Renal cortex interstitium (tissue), 15 donors: ENCODE data around the gene TAS2R19. TPM values are rescaled to one million over a fixed set of nuclear protein-coding genes. Genes with fewer than 3 reads are reported as not detected.
"Not testable (repeated sequence)": the region's sequence is repeated elsewhere in the genome, so short reads cannot be mapped to it uniquely, and the experiment has no call there.

Experiments used
- DNase-seq, 11 donors: peaks; one replicate each; pipeline ENCODE4 v3.0.0-alpha.2; 2013; ENCODE audit warnings: low read depth in 9 of 11, low spot score in 4 of 11; ENCODE audit errors: extremely low read depth in 1 of 11
- long read RNA-seq, 16 experiments: transcript quantifications; one replicate each; lab custom pipeline, GENCODE V29; 2026
- polyA plus RNA-seq, 3 donors: library from polyadenylated mRNA; unstranded; fragments of 120-200 nt; gene quantifications; one replicate each; pipeline ENCODE4 v1.2.1, GENCODE V29; 2013; ENCODE audit not compliant: insufficient read length in 3 of 3

The TAS2R19 gene
- polyA plus RNA-seq: 1 to 10 TPM; 1.1 to 2.5 (median 1.8) TPM
- long read RNA-seq, donor 1: 0 reads
- long read RNA-seq, donor 2: 0 reads
- long read RNA-seq, donor 3, partial matches to known transcripts: 0 of 1 reads
- long read RNA-seq, donor 3, other reads (novel, unspliced or antisense): 0 of 1 reads
- long read RNA-seq, donor 4, partial matches to known transcripts: 0 of 3 reads
- long read RNA-seq, donor 4, other reads (novel, unspliced or antisense): 0 of 3 reads
- long read RNA-seq, donor 5: 0 reads
- long read RNA-seq, donor 6, partial matches to known transcripts: 0 of 1 reads
- long read RNA-seq, donor 6, other reads (novel, unspliced or antisense): 0 of 1 reads
- long read RNA-seq, donor 7, partial matches to known transcripts: 0 of 1 reads
- long read RNA-seq, donor 7, other reads (novel, unspliced or antisense): 0 of 1 reads
- long read RNA-seq, donor 8, transcript TAS2R19-201 (1 exons, 1,002 nt): major isoform, 5 of 5 reads
- long read RNA-seq, donor 8, partial matches to known transcripts: 0 of 5 reads
- long read RNA-seq, donor 8, other reads (novel, unspliced or antisense): 0 of 5 reads
- long read RNA-seq, donor 9, partial matches to known transcripts: 0 of 1 reads
- long read RNA-seq, donor 9, other reads (novel, unspliced or antisense): 0 of 1 reads
- long read RNA-seq, donor 10, partial matches to known transcripts: 0 of 1 reads
- long read RNA-seq, donor 10, other reads (novel, unspliced or antisense): 0 of 1 reads
- long read RNA-seq, donor 11: 0 reads
- long read RNA-seq, donor 12, partial matches to known transcripts: 0 of 1 reads
- long read RNA-seq, donor 12, other reads (novel, unspliced or antisense): 0 of 1 reads
- long read RNA-seq, donor 13: 0 reads
- long read RNA-seq, donor 14: 0 reads
- long read RNA-seq, donor 15, partial matches to known transcripts: 0 of 2 reads
- long read RNA-seq, donor 15, other reads (novel, unspliced or antisense): 0 of 2 reads
- long read RNA-seq, donor 16, transcript TAS2R19-201 (1 exons, 1,002 nt): major isoform, 8 of 8 reads
- long read RNA-seq, donor 16, partial matches to known transcripts: 0 of 8 reads
- long read RNA-seq, donor 16, other reads (novel, unspliced or antisense): 0 of 8 reads

GRCh38 chr12:11022520-11022919, at the start of gene TAS2R19:
TAS2R19 (minus strand) TSS chr12:11022620; CDS start chr12:11022571, 49 bp downstream.
- DNase-seq: no peak

- DNase-seq: no peak
These were observed 49.0 kb upstream of the TAS2R19 start for GRCh38 chr12:11071414-11071813.

- no peak for DNase-seq
These were observed 48.6 kb upstream of the TAS2R19 start for GRCh38 chr12:11070999-11071398.

- no peak for DNase-seq
These were observed 47.5 kb upstream of the TAS2R19 start for GRCh38 chr12:11069854-11070365.

- no peak for DNase-seq
These were observed 45.1 kb upstream of the TAS2R19 start for GRCh38 chr12:11067514-11067913.

- DNase-seq: not testable (repeated sequence)
These were observed 39.8 kb upstream of the TAS2R19 start, which contains the start of gene TAS2R46 for GRCh38 chr12:11062194-11062593. TAS2R46 (minus strand) TSS chr12:11062294; CDS start chr12:11062294, 0 bp downstream.

- DNase-seq: no peak
These were observed 37.4 kb upstream of the TAS2R19 start for GRCh38 chr12:11059784-11060183.

- DNase-seq: no peak
These were observed 36.6 kb upstream of the TAS2R19 start for GRCh38 chr12:11059041-11059440.

- DNase-seq: no peak
These were observed 32.9 kb upstream of the TAS2R19 start for GRCh38 chr12:11055306-11055705.

GRCh38 chr12:11049806-11050531, 27.5 kb upstream of the TAS2R19 start:
- not testable (repeated sequence) for DNase-seq

GRCh38 chr12:11041366-11041765, 18.9 kb upstream of the TAS2R19 start:
- DNase-seq: not testable (repeated sequence)

- DNase-seq: no peak
These were observed 17.7 kb upstream of the TAS2R19 start for GRCh38 chr12:11040162-11040561.

GRCh38 chr12:11039171-11039570, 16.8 kb upstream of the TAS2R19 start:
- no peak for DNase-seq

- not testable (repeated sequence) for DNase-seq
These were observed 11.5 kb upstream of the TAS2R19 start for GRCh38 chr12:11033959-11034358.

GRCh38 chr12:11031307-11031706, 8.9 kb upstream of the TAS2R19 start, which contains the start of gene TAS2R31:
TAS2R31 (minus strand) TSS chr12:11031407; CDS start chr12:11031335, 72 bp downstream.
- DNase-seq: no peak

GRCh38 chr12:11026118-11026517, 3.7 kb upstream of the TAS2R19 start:
- DNase-seq: no peak

GRCh38 chr12:11023387-11023786, 967 bp upstream of the TAS2R19 start:
- no peak for DNase-seq

- no peak for DNase-seq
These were observed 5.5 kb downstream of the TAS2R19 start for GRCh38 chr12:11016937-11017336.
